Loucy (cell line): ENCODE data around the gene SNORC.

ENCODE experiments used
- H2AFZ ChIP-seq: fragments of 200-600 bp; sonication (generic); 2 replicates; pipeline ENCODE4 v1.6.0; 2016; ENCODE audit warnings: antibody characterized with exemption, mild to moderate bottlenecking, low read length, moderate library complexity
- H3F3A ChIP-seq: fragments of 200-600 bp; 2 replicates; pipeline ENCODE4 v1.6.0; 2016; ENCODE audit warnings: antibody characterized with exemption, low read depth, mild to moderate bottlenecking
- H3K27me3 ChIP-seq: fragments of 200-600 bp; sonication (generic); 2 replicates; pipeline ENCODE4 v1.6.1; 2014; ENCODE audit warnings: low read length, mild to moderate bottlenecking; ENCODE audit not compliant: insufficient read depth, poor library complexity, severe bottlenecking
- H3K36me3 ChIP-seq: fragments of 200-600 bp; sonication (generic); 2 replicates; pipeline ENCODE4 v1.6.1; 2016; ENCODE audit warnings: low read length; ENCODE audit not compliant: insufficient read depth
- H3K4me1 ChIP-seq: fragments of 200-600 bp; sonication (generic); 2 replicates; pipeline ENCODE4 v1.5.1; 2014; ENCODE audit warnings: low read length, mild to moderate bottlenecking; ENCODE audit not compliant: insufficient read depth, poor library complexity, severe bottlenecking
- H3K4me2 ChIP-seq: fragments of 200-600 bp; sonication (generic); 2 replicates; pipeline ENCODE4 v1.6.0; 2014; ENCODE audit warnings: antibody characterized with exemption, low read length, low read depth, mild to moderate bottlenecking; ENCODE audit not compliant: poor library complexity, severe bottlenecking
- H3K4me3 ChIP-seq: fragments of 200-600 bp; sonication (generic); 2 replicates; pipeline ENCODE4 v1.5.1; 2014; ENCODE audit warnings: low read length, mild to moderate bottlenecking, mixed read lengths; ENCODE audit not compliant: poor library complexity, severe bottlenecking
- H3K79me2 ChIP-seq: fragments of 200-600 bp; sonication (generic); 2 replicates; pipeline ENCODE4 v1.6.1; 2014; ENCODE audit warnings: low read length; ENCODE audit not compliant: insufficient read depth
- H3K9ac ChIP-seq: fragments of 200-600 bp; sonication (generic); 2 replicates; pipeline ENCODE4 v1.6.0; 2014; ENCODE audit warnings: mild to moderate bottlenecking, low read depth, low read length, moderate library complexity; ENCODE audit not compliant: poor library complexity, severe bottlenecking
- H3K9me2 ChIP-seq: fragments of 200-600 bp; sonication (generic); replicated peaks from 2 replicates; pipeline ENCODE4 v1.6.1; 2016; ENCODE audit warnings: low read depth, low read length, mixed read lengths
- H3K9me3 ChIP-seq: fragments of 200-600 bp; sonication (generic); 2 replicates; pipeline ENCODE4 v1.6.1; 2014; ENCODE audit warnings: mild to moderate bottlenecking, antibody characterized with exemption, low read length, low read depth; ENCODE audit not compliant: insufficient read depth
- H4K20me1 ChIP-seq: fragments of 200-600 bp; sonication (generic); 2 replicates; pipeline ENCODE4 v1.6.0; 2014; ENCODE audit warnings: antibody characterized with exemption, low read length, mild to moderate bottlenecking; ENCODE audit not compliant: insufficient read depth, poor library complexity, severe bottlenecking
- EZH2phosphoT487 ChIP-seq: fragments of 200-600 bp; IDR thresholded peaks from 2 replicates; pipeline ENCODE4 v1.6.1; 2018; ENCODE audit warnings: antibody characterized with exemption, mild to moderate bottlenecking, moderate library complexity, borderline replicate concordance
- TF ChIP-seq, protein P1 (sequence below): fragments of 200-600 bp; sonication (generic); conservative IDR thresholded peaks from 2 replicates; pipeline ENCODE4 v1.5.1; 2014; ENCODE audit warnings: mild to moderate bottlenecking, antibody characterized with exemption, low read length

SNORC gene

DNA sequence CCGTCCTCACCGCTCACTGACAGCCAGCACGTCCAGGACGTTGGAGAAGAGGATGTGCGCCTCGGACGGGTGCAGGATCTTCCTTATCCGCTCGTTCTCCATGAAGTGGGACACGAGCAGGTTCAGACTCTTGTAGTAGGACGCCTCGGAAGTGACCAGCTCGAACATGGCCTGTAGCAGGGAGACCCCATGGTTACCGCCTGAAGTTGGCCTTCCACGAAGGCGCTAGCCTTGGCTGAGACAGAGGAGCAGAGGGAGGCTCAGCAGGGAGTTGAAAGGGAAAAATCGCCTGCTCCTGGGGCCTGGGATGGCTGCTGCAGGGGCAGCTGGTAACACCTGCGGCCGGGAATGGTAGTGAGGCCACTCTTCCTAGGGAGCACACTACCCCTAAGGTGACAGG, 24.7 kb downstream of the SNORC start:
- Histone ChIP-seq H3K4me3 (no peak overlapping the region), H3K4me2 (no peak overlapping the region), H3K4me1 (peaks cover 4% of the 10 kb centered on the region), H3K9ac (no peak overlapping the region), H3K27me3 (no peaks in the 10 kb centered on the region), H3F3A (no peaks in the 10 kb centered on the region), H2AFZ (no peak overlapping the region), H3K9me2 (no peaks in the 10 kb centered on the region), H3K36me3 (no peaks in the 10 kb centered on the region), H4K20me1 (no peaks in the 10 kb centered on the region), H3K79me2 (no peaks in the 10 kb centered on the region), H3K9me3 (no peaks in the 10 kb centered on the region)
- no peak for TF ChIP-seq EZH2phosphoT487
- TF ChIP-seq, protein P1, sequence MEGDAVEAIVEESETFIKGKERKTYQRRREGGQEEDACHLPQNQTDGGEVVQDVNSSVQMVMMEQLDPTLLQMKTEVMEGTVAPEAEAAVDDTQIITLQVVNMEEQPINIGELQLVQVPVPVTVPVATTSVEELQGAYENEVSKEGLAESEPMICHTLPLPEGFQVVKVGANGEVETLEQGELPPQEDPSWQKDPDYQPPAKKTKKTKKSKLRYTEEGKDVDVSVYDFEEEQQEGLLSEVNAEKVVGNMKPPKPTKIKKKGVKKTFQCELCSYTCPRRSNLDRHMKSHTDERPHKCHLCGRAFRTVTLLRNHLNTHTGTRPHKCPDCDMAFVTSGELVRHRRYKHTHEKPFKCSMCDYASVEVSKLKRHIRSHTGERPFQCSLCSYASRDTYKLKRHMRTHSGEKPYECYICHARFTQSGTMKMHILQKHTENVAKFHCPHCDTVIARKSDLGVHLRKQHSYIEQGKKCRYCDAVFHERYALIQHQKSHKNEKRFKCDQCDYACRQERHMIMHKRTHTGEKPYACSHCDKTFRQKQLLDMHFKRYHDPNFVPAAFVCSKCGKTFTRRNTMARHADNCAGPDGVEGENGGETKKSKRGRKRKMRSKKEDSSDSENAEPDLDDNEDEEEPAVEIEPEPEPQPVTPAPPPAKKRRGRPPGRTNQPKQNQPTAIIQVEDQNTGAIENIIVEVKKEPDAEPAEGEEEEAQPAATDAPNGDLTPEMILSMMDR = no peak

DNA sequence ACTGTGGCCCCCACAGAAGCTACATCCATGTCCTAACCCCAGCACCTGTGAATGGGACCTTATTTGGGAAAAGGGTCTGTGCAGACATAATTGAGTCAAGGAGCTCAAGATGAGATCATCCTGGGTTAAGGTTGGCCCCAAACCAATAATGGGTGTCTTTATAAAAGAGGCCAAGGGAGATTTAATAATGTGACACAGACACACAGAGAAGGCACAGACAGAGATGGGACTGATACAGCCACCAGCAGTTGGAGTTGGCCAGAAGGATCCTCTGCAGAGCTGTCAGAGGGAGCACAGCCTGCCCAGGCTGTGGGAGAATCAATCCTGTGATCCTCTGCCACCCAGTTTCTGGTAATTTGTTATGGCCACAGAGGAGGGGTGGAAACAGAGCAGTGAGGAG, 26.0 kb downstream of the SNORC start:
- Histone ChIP-seq H3K9ac (no peak overlapping the region), H3K79me2 (no peaks in the 10 kb centered on the region), H3K27me3 (no peaks in the 10 kb centered on the region), H3F3A (no peaks in the 10 kb centered on the region), H3K36me3 (no peaks in the 10 kb centered on the region), H3K9me3 (no peaks in the 10 kb centered on the region), H3K4me3 (no peak overlapping the region), H3K9me2 (no peaks in the 10 kb centered on the region), H3K4me1 (no peaks in the 10 kb centered on the region), H4K20me1 (no peaks in the 10 kb centered on the region), H3K4me2 (no peak overlapping the region), H2AFZ (no peak overlapping the region)
- TF ChIP-seq, protein P1 = no peak
- no peak for TF ChIP-seq EZH2phosphoT487

DNA sequence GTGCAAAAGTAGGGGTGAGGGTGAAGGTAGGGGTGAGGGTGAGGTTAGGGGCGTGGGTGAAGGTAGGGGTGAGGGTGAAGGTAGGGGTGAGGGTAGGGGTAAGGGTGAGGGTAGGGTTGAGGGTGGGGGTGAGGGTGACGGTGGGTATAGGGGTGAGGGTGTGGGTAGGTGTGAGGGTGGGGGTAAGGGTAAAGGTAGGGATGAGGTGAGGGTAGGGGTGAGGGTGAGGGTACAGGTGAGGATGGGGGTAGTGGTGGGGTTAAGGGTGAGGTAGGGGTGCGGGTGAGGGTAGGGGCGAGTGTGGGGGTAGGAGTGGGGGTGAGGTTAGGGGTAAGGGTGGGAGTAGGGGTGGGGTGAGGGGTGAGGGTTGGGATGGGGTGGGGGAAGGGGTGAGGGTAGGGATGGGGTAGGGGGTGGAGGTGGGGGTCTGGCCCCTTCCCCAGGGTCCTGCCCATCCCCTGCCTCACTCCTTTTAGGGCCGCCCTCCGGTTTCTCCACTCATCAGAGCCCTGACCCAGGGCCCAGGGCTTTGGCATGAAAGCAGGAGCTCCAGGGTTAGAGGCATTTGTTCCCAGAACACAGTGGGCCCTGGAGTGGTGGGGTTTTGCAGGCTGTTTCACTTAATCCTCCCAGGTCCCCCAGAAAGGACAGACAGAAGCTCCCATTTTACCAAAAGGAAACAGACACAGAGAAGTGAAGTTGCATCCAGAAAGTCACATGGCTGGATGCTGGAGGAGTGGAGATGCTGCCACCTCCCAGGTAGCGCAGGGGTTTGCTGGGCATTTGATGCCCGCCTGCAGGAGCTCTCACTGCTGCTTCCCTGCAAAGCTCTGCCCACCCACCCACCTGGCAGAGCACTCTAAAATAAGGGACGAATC, 26.9 kb downstream of the SNORC start:
- Histone ChIP-seq H2AFZ (no peak overlapping the region), H3K9me3 (no peaks in the 10 kb centered on the region), H3K9me2 (no peaks in the 10 kb centered on the region), H3K4me3 (no peak overlapping the region), H4K20me1 (no peaks in the 10 kb centered on the region), H3K27me3 (no peaks in the 10 kb centered on the region), H3K9ac (no peak overlapping the region), H3F3A (no peaks in the 10 kb centered on the region), H3K79me2 (no peaks in the 10 kb centered on the region), H3K36me3 (no peaks in the 10 kb centered on the region), H3K4me2 (no peak overlapping the region), H3K4me1 (no peaks in the 10 kb centered on the region)
- TF ChIP-seq, protein P1 = no peak
- TF ChIP-seq EZH2phosphoT487 = no peak
